Activated gamma-delta T cell treated with anti-CD3 and anti-CD28 coated beads, Interleukin-2, amount 50 U/mL, for 16 hours (primary cell): ENCODE measurements around the gene CSRNP3.

Source experiments
- DNase-seq: peaks from one replicate; pipeline ENCODE4 v3.0.0-alpha.2; 2020; ENCODE audit warnings: low read depth

Gene CSRNP3, protein sequence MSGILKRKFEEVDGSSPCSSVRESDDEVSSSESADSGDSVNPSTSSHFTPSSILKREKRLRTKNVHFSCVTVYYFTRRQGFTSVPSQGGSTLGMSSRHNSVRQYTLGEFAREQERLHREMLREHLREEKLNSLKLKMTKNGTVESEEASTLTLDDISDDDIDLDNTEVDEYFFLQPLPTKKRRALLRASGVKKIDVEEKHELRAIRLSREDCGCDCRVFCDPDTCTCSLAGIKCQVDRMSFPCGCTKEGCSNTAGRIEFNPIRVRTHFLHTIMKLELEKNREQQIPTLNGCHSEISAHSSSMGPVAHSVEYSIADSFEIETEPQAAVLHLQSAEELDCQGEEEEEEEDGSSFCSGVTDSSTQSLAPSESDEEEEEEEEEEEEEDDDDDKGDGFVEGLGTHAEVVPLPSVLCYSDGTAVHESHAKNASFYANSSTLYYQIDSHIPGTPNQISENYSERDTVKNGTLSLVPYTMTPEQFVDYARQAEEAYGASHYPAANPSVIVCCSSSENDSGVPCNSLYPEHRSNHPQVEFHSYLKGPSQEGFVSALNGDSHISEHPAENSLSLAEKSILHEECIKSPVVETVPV

GRCh38 chr2:165469417-165469816 lies at the start of gene CSRNP3:
Gene CSRNP3, plus strand, starts transcription at chr2:165469698. Its CDS starts 125,368 bp downstream, at chr2:165595066.
- DNase-seq = no peak

DNA sequence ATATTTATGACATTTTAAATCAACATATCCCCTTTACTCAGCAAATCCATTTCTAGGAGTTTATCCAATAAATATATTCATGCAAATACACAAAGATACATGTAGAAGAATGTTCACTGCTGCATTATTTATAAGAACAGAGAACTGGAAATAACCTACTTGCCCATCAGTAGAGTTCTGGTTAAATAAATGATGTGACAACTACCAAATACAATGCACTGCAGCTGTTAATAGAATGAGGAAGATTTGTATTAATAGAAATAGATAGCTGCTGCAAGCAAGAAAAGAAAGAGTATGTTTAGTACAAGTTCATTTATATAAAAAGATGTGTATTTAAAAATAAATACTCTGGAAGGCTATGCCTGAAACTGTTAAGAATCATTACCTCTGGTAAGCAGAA lies 49.3 kb upstream of the CSRNP3 start:
- DNase-seq = no peak

DNA sequence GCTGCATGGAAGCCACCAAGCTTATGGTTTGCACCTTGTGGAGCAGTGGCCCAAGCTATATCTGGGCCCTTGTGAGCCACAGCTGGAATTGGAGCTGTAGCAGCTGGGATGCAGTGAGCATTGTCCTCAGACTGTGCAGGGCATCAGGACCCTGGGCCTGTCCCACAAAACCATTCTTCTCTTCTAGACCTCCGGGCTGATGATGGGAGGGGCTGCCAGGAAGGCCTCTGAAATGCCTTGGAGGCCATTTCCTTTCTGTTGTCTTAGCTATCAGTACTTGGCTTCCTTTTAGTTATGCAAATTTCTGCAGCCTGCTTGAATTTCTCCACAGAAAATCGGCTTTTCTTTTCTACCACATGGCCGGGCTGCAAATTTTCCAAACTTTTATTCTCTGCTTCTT lies 46.4 kb upstream of the CSRNP3 start:
- DNase-seq = no peak

GRCh38 chr2:165425556-165425955 lies 43.9 kb upstream of the CSRNP3 start:
- no peak for DNase-seq

GRCh38 chr2:165427686-165428085 lies 41.8 kb upstream of the CSRNP3 start:
- no peak for DNase-seq

GRCh38 chr2:165428926-165429325 lies 40.6 kb upstream of the CSRNP3 start:
- no peak for DNase-seq

GRCh38 chr2:165431014-165431413 lies 38.5 kb upstream of the CSRNP3 start:
- DNase-seq = no peak

GRCh38 chr2:165432234-165432966 lies 37.1 kb upstream of the CSRNP3 start:
- no peak for DNase-seq

DNA sequence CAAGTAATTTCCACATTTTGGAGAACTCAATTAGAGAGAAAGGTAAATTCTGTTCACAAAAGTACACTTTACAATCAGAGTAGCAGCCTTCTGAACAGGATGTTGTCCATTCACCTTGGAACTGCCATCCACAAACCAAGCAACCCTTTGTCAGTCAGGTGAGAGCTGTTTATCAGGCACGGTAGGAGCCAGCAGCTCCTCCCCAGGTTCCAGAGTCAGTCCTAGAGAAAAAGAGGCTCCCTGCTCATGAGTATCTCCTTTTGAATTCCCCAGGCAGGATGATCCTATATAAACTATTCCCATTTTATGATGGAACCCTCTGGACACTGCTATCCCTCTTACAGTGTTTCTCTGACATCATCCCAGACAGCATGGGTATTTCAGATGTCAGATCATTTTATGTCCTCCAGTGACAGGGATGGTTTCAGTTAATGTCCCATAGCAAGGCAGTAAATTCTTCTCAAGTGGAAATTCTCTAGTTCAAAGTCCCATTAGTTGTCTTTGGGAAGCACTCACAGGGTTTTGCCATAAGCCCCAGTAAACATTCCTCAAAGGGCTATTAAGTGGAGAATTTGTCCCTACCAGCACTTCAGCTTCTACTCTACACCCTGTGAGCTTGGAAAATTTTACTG lies 34.5 kb upstream of the CSRNP3 start:
- no peak for DNase-seq

DNA sequence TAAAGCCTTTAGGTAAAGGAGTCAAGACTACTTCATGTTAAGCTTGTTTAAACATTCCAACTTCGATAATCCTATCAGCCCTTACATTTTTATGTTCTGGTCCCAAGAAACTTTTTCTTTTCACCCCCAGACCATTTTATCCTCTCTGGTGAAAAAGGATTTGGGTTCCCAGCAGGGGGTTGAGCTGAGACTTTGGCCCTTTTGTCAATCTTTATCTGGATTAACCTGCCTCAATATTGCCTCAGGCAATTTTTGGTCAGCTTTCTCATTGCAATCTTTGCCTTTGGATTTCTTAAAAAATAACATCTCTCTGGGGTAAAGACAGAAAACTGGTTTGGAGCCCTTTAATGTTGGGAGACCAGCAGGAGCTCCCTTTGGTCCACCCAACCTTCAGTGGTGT lies 33.9 kb upstream of the CSRNP3 start:
- no peak for DNase-seq

DNA sequence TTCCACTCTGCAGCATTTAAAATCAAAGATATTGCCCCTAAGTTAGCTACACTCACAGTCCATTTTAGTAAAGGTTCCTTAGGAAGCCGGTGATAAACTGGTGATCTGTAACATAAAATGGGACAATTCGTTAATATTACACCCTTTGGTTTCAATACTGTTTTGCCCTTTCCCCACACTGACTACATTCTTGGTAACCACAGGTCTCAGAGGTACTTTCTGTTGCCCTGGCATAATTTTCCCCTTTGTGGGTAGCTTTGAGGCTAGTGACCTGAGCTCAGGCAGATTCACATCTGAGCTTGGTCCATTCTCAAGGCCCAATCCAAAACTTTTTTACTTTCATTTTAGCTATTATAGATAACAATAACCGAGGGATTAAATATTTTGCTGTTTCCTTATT lies 32.9 kb upstream of the CSRNP3 start:
- no peak for DNase-seq

- DNase-seq = no peak
These were observed 29.1 kb upstream of the CSRNP3 start for GRCh38 chr2:165440367-165440766.

- no peak for DNase-seq
These were observed 26.0 kb upstream of the CSRNP3 start for GRCh38 chr2:165443511-165443910.

DNA sequence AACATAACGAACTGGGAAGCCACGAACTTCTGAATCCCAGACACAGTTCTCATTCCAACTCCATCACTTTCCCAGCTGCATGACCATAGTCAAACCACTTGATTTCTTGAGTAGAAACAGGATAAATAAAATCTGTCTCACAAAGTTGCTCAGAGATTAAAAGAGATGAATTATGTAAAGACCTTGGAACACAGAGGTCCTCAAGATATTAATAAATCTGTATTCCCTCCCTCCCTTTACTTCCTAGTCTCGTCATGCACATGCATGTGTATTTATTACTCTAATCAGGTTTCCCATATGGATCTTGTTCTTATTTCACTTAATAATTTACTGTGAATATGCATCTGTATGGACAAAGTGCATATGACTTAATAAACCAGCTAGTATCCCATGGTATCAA lies 21.1 kb upstream of the CSRNP3 start:
- no peak for DNase-seq

DNA sequence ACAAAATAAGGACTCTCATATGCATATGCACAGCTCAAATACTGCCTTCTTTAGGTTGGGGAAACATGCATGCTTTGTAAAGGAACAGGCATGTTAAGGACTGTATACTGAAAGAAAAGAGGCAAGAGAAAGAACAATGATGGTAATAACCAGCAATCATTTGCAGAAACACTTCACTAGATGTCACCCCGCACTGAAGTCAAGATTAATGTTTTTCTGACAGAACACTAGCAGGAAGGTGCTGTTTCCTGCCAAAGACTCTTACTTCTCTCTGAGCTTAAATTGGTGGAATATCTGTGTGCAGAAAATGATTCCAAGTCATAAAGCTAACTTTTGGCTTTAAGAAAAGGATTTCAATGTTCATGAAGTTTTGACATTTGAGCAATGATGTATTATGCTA lies 19.3 kb upstream of the CSRNP3 start:
- no peak for DNase-seq

- no peak for DNase-seq
These were observed 17.2 kb upstream of the CSRNP3 start for GRCh38 chr2:165452327-165452726.

GRCh38 chr2:165453561-165454094 lies 15.9 kb upstream of the CSRNP3 start:
- no peak for DNase-seq

- DNase-seq = no peak
These were observed 14.6 kb upstream of the CSRNP3 start for GRCh38 chr2:165454905-165455304.

DNA sequence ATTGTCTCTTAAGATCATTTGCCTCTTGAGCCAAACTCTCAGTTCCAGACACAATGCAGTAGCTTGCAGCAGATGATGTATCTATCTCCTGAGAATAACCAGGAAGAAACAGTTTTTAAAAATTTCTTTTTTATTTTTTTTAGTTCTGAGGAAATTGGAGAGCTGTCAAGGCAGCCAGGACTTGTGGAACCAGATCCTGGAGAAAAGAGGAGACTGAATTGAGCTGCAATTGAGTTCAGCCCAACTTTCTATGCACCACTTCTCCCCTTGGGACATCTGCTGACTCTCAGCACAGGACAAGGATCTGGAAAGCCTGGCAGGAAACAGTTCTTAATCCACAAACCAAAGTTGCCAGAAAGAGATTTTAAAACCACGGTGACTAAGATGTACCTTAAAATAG lies 13.5 kb upstream of the CSRNP3 start:
- no peak for DNase-seq

GRCh38 chr2:165462443-165462842 lies 7.1 kb upstream of the CSRNP3 start:
- DNase-seq = no peak

- no peak for DNase-seq
These were observed 3.1 kb upstream of the CSRNP3 start for GRCh38 chr2:165466386-165466785.

DNA sequence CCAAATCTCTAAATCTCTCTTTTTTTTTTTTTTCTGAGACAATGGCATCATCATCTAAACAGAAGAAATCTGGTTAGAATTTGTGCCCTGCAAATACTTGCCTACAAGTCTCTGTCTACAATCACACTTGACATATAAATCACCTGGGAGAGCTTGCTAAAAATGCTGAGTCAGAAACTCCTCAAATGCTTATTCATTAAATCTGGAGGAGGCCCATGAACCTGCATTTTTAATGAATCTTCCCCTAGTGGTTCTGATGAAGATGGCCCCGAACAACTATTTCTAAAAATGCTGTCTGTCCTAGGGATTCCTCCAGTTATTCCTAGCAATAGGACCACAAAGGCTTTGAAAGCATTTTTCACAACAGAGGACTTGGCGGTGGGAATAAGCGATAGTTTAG lies 1.6 kb upstream of the CSRNP3 start:
- no peak for DNase-seq
